Amniotic epithelial cell (primary cell): ENCODE results near the gene UBASH3B.

Experiments used
- DNase-seq: peaks from one replicate; pipeline ENCODE4 v3.0.0-alpha.2; 2010; ENCODE audit warnings: low read depth

Gene UBASH3B

GRCh38 chr11:122785031-122785541 lies 129.6 kb downstream of the UBASH3B start:
- peak; percentile 16 for DNase-seq

DNA sequence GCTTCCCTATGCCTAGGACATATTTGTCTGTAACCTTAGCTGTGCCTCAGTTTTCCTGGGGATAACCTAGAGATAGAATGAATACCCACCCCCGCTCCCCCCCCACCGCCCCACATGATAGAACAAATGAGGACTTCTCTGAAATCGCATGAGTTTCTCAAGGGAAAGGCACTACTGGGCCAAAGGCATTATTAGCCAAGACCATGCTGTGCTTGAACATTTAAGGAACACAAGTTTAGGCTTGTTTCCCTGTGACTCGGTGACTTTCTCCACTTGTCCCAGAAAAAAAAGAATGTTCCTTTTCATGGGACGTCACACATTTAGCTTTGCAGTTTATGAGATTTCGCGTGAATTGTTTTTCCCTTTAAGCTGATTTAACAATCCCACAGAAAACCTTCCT lies 131.4 kb downstream of the UBASH3B start:
- DNase-seq, result no peak

DNA sequence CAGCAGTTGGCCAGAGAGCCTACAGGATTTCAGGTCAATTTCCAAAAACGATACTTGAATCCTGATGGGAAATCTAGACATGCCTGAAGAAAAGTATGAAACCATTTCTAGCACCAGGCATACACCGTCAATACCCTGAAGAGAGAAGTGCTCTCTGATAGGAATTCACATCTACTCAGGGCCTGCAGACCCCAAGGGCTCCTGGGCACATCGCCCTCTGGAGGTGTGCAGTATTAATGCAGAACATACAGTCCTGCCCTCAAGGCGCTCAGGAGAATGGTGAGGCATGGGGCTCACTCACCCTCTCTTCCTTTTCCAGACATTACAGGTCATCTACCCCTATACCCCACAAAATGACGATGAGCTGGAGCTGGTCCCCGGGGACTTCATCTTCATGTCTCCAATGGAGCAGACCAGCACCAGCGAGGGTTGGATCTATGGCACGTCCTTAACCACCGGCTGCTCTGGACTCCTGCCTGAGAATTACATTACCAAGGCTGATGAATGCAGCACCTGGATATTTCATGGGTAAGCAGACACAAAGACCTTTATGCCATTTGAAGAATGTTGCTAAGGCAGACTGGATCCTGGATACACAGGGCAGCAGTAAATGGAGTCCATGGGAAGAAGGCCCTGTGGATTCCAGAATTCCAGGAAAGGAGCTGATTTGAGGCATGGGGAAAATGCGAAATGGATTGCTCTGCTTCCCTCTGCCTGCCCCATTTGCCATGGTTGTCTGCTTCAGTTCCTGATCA lies 133.4 kb downstream of the UBASH3B start:
- no peak for DNase-seq

DNA sequence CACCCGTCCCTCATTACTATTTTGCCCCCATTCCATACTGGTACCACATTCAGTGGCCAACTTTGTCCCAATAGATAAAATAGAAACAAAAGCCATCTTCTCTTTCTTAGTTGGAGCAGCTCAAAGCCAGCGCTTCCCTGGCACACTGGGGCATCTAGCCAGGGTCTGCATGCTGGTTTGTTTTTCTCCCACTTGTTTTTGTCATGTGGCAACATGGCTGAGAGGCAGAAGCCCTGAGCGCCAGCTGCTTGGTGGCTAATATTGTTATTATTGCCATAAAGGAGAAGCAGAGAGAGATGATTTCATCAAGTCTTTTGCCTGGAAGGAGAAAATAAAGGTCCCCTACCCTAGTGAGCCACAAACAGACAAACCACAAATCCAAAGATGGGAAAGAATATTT lies 134.4 kb downstream of the UBASH3B start:
- no peak for DNase-seq

DNA sequence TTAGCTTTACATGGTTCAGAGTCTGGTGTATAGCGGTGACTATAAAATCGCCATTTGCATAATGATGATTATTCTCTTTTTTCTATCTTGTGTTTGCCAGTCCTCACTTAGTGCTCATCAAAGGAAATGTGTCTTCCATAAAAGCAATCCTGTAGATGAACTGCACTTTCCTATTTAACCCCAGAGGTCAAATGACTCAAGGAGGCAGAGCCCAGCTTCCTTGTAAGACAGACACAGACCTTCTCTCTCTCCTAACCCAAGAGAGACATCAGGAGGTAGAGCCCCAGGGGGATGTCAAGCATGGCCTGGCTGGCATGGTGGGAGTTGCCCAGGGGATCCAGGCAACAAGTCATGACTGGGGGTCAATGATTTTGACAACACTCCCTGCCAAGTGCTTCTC lies 135.9 kb downstream of the UBASH3B start:
- DNase-seq, result peak; percentile 53

- peak; percentile 79 for DNase-seq
These were observed 136.3 kb downstream of the UBASH3B start for GRCh38 chr11:122791836-122792235.

GRCh38 chr11:122793515-122793914 lies 138.0 kb downstream of the UBASH3B start:
- DNase-seq, result no peak

- DNase-seq, result no peak
These were observed 139.8 kb downstream of the UBASH3B start for GRCh38 chr11:122795307-122795706.

DNA sequence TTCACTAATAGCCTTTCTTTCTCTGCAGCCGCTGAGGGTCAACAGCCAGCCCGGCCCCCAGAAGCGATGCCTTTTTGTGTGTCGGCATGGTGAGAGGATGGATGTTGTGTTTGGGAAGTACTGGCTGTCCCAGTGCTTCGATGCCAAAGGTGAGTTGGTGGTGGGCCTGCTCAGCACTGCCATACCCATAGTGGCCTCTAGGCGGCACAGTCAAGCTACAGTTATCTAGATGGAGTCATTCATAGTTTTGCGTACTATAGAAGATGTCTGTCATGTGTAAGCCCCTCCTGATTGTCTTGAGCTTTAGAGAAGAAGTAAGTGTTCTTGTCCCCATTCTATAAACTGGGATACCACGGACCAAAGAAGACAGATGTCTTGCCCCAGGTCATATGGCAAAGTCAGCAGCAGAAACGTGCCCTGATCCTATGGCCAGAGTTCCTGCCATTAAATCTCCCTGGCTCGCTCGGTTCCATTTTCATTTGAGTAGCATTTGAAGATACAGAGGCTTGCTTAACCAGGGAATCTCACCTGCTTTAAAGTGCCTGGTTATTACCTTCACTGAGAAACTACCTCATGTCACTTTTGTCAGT lies 140.7 kb downstream of the UBASH3B start:
- peak; percentile 37 for DNase-seq

DNA sequence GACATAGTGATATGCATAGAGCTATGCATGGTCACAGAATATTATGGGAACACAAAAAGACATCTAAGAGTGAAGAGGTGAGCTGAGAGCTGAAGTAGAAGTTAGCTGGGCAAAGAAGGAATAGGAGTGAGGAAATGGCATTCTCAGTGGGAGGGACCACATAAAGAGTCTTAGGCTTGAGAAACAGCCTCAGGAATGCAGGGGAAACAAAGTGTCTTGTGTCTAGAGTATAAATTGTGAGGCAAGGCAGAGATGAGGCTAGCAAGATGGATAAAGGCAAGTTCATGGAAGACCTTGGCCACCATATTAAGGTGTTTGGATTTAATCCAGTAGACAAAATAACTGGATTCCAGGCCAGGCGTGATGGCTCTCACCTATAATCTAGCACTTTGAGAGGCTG lies 142.1 kb downstream of the UBASH3B start:
- DNase-seq, result peak; percentile 62

DNA sequence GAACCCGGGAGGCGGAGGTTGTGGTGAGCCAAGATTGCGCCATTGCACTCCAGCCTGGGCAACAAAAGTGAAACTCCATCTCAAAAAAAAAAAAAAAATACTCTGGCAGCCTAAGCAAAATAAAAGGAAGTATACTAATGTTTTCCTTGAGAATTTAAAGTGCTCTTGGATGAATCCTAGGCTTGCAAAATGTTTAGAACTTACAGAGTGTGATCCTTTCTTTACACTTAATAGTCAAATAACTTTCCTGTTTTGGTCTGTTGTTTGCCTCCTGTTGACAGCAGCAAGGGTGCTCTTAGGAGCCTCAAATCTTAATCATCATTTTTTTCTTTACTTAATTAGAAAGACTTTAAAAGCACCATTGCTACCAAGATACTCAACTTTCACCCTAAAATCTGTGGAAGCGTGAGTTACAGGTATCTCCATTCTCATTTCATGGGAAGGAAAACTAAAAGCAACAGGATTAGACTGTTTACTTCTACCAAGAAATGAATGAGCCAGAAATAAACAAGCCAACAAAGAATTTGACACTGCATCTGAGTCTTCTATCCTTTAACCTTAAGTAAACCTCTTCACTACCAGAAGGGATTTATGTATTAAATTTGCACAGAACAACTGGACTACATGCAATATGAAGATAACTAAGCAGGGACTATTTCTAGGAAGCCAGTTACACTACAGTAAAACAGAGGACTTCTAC lies 144.0 kb downstream of the UBASH3B start:
- DNase-seq, result no peak

DNA sequence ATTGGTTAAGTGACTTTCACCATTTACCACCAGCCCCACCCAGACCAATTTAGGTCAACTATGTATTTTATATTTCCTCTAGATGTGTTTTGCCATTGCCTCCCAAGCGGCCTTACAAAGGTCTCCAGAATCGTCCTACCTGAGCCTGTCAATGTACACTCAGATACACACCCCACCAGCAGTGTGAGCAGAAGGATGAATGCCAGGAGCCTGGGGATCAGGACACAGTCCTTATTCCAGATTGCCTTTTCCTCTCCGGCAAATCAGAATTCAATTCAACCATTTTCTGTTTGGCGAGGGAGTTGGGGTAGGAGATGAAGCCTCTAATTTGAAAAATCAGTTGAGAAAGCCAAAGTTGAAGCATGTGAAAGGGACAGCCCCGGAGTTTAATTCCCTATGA lies 147.4 kb downstream of the UBASH3B start:
- no peak for DNase-seq

GRCh38 chr11:122803306-122803705 lies 147.8 kb downstream of the UBASH3B start:
- peak; percentile 51 for DNase-seq

- DNase-seq, result no peak
These were observed 148.2 kb downstream of the UBASH3B start for GRCh38 chr11:122803716-122804115.

DNA sequence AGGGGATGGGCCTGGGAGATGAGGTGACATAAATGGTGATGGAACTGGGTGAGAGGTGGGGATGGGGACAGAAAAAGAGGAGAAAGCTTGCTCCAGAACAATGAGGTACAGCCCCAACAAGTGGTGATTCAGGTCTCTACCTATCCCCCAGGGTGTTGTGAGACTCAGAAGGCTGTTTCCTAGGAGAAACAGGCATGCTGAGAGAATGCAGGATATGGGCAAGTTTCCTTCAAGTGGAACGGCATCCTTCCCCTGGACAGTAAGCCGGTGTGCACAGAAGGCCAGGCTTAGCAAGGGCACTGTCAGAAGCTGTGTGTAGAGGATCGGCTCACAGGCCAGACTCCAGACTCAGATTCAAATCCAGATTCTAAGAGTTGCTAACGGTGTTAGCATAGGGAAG lies 148.6 kb downstream of the UBASH3B start:
- DNase-seq, result no peak

- no peak for DNase-seq
These were observed 149.3 kb downstream of the UBASH3B start for GRCh38 chr11:122804796-122805195.

- DNase-seq, result peak; percentile 37
These were observed 152.4 kb downstream of the UBASH3B start for GRCh38 chr11:122807731-122808477.

- DNase-seq, result peak; percentile 81
These were observed 153.0 kb downstream of the UBASH3B start for GRCh38 chr11:122808478-122808869.

GRCh38 chr11:122809866-122810265 lies 154.3 kb downstream of the UBASH3B start:
- DNase-seq, result no peak

DNA sequence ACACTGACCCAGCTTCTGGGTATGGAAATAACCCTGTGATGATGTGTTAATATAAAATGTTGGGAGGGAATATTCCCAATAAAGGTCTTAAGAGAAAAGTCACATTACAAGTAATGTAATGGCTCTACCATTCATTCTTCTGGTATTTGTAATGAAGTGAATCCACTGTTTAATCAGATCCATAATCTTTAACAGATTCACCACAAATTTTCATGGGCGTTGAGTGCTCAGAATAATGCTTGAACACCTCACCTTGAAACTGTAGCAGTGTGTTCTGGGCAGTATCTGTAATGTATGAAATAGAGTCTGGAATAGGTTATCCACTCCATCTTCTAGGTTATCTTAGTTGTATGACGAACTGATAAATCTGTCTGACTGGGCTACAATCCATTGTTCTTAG lies 156.2 kb downstream of the UBASH3B start:
- DNase-seq, result no peak

GRCh38 chr11:122812638-122813037 lies 157.1 kb downstream of the UBASH3B start:
- DNase-seq, result no peak

DNA sequence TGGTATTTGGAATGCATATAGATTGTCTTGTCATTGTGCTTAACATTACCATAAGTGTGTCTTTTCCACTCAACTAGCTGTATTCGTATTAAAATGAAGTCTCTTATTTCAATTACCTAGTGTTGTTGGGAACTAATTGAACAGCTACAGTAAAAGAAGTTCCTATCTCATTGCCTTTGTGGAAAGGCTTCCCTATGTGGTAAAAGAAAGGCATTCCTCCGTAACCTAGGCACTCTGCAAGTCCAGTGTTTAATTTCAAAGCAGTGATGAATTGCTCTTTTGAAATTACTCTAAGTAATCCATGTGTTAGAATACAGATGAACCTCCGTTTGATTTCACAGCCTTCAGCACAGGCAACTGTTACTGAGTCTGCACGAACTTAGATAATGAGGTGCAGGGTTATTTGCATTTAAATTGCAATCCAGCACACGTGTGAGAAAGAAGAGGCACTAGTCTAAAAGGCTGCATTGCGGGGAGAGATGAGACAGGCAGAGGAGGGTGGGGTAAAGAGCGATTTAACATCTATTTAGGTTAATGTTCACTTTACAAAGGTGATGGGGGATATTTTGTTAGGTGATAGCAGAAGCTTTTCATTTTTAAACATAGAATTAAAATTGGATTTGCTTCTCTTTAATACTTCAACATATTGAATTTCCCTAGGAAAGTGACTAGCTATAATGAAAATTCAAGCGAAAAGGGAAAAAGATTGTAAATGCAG lies 157.8 kb downstream of the UBASH3B start:
- DNase-seq, result no peak
